GM21619 (cell line): ENCODE results near the gene MYH1.
"Not testable (repeated sequence)": the region's sequence is repeated elsewhere in the genome, so short reads cannot be mapped to it uniquely, and the experiment has no call there.

Source experiments
- ATAC-seq: cut with Tn5 transposase; IDR thresholded peaks from one replicate; pipeline ENCODE4 v1.9.1; 2021; ENCODE audit not compliant: unreplicated experiment

MYH1 gene

GRCh38 chr17:10518271-10519037 lies at the start of gene MYH1:
MYH1 (minus strand) TSS chr17:10518542; CDS start chr17:10516642, 1,900 bp downstream.
- no peak for ATAC-seq

GRCh38 chr17:10563991-10564660 lies 45.8 kb upstream of the MYH1 start:
- ATAC-seq = no peak

GRCh38 chr17:10558049-10558448 lies 39.7 kb upstream of the MYH1 start:
- no peak for ATAC-seq

- ATAC-seq = no peak
Observed at GRCh38 chr17:10557422-10557821, 39.1 kb upstream of the MYH1 start.

GRCh38 chr17:10556301-10557005 lies 38.1 kb upstream of the MYH1 start:
- ATAC-seq = no peak

- ATAC-seq = no peak
Observed at GRCh38 chr17:10550014-10550413, 31.7 kb upstream of the MYH1 start.

GRCh38 chr17:10549096-10549842 lies 30.9 kb upstream of the MYH1 start, which contains the start of gene MYH2:
MYH2 (minus strand) TSS chr17:10549658; CDS start chr17:10547920, 1,738 bp downstream.
- ATAC-seq = no peak

- no peak for ATAC-seq
Observed at GRCh38 chr17:10547351-10547750, 29.0 kb upstream of the MYH1 start.

- ATAC-seq = not testable (repeated sequence)
Observed at GRCh38 chr17:10543486-10543885, 25.1 kb upstream of the MYH1 start.

- ATAC-seq = not testable (repeated sequence)
Observed at GRCh38 chr17:10541179-10541578, 22.8 kb upstream of the MYH1 start.

- no peak for ATAC-seq
Observed at GRCh38 chr17:10532026-10532425, 13.7 kb upstream of the MYH1 start.

- ATAC-seq = no peak
Observed at GRCh38 chr17:10527419-10527818, 9.1 kb upstream of the MYH1 start.

GRCh38 chr17:10526517-10526916 lies 8.2 kb upstream of the MYH1 start:
- no peak for ATAC-seq

GRCh38 chr17:10523064-10523463 lies 4.7 kb upstream of the MYH1 start:
- ATAC-seq = no peak

GRCh38 chr17:10521949-10522348 lies 3.6 kb upstream of the MYH1 start:
- ATAC-seq = no peak

- no peak for ATAC-seq
Observed at GRCh38 chr17:10516638-10517037, 1.7 kb downstream of the MYH1 start.

GRCh38 chr17:10516065-10516464 lies 2.3 kb downstream of the MYH1 start:
- no peak for ATAC-seq

GRCh38 chr17:10513299-10514067 lies 4.9 kb downstream of the MYH1 start:
- ATAC-seq = no peak

- ATAC-seq = no peak
Observed at GRCh38 chr17:10512856-10513255, 5.5 kb downstream of the MYH1 start.

GRCh38 chr17:10499950-10500349 lies 18.4 kb downstream of the MYH1 start:
- no peak for ATAC-seq
